ENCODE results near the gene ESRP2.

DNA sequence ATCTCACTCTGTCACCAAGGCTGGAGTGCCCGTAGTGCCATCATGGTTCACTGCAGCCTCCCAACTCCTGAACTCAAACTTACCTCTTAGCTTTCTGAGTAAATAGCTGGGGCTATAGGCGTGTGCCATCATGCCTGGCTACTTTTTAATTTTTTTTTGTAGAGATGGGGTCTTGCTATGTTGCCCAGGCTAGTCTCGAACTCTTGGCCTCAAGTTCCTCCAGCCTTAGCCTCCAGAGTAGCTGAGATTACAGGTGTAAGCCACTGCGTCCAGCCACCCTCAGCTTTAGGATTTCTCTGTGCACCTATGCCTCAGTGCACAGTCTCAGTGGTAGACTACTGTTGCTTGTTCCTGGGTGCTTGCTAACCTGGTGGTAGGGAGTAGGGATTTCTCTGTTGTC is 33.9 kb upstream of the ESRP2 start:
- no peak for TF ChIP-seq POLR2A (IDR thresholded peaks at IDR 0.05; ENCODE audit: low read length)
- TF ChIP-seq GATA1 (IDR thresholded peaks at IDR 0.05; ENCODE audit: low read depth, low read length): no peak
